Activated naive CD4-positive, alpha-beta T cell treated with anti-CD3 and anti-CD28 coated beads, Interleukin-2, amount 50 U/mL, for 24 hours (primary cell): ENCODE measurements around the gene LTA.
"Not testable (repeated sequence)": the region's sequence is repeated elsewhere in the genome, so short reads cannot be mapped to it uniquely, and the experiment has no call there.

Experiments
- H3K27ac Mint-ChIP-seq: one replicate; pipeline ENCODE4 v1.8.0; 2021; ENCODE audit warnings: mild to moderate bottlenecking, mixed read lengths
- H3K27me3 Mint-ChIP-seq: one replicate; pipeline ENCODE4 v1.8.0; 2021; ENCODE audit warnings: mixed read lengths
- H3K36me3 Mint-ChIP-seq: one replicate; pipeline ENCODE4 v1.8.0; 2021; ENCODE audit warnings: mixed read lengths
- H3K4me1 Mint-ChIP-seq: one replicate; pipeline ENCODE4 v1.8.0; 2021; ENCODE audit warnings: mixed read lengths
- H3K4me3 Mint-ChIP-seq: one replicate; pipeline ENCODE4 v1.8.0; 2021; ENCODE audit warnings: mild to moderate bottlenecking, mixed read lengths
- H3K9me3 Mint-ChIP-seq: one replicate; pipeline ENCODE4 v1.8.0; 2021; ENCODE audit warnings: mixed read lengths

Gene LTA

GRCh38 chr6:31535538-31536324 is 36.4 kb upstream of the LTA start:
- peaks cover 63% of the 10 kb centered on the region for H3K4me1 Mint-ChIP-seq
- H3K36me3 Mint-ChIP-seq = peaks cover 44% of the 10 kb centered on the region
- no peaks in the 10 kb centered on the region for H3K9me3 Mint-ChIP-seq
- no peaks in the 10 kb centered on the region for H3K27me3 Mint-ChIP-seq
- peak overlapping the region; percentile 76 for H3K27ac Mint-ChIP-seq
- peak overlapping the region; percentile 24 for H3K4me3 Mint-ChIP-seq

DNA sequence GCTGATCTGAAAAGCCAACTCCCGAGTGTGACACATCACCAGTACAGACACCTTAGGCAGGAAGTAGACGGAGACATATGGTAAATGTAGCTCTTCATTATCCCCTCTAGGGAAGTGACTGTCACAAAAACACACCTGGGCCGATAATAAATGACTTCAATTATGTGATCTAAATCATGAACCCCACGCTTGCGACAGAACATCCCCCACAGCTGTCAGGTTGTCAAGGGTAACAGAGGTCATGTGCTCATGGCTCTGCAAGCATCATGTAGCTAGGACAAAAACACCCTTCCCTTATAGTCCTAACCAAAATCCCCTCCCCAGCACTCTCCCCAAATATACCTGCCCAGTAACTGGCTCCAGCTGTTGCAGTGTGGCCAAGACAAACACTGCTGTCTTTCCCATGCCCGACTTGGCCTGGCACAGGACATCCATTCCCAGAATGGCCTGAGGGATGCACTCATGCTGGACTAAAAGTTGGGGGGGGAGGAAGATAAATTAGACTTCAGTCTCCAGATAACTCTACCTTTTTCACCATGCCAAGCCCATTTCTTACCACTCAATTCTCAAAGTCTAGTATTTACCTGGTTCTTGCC is 33.2 kb upstream of the LTA start:
- H3K36me3 Mint-ChIP-seq = peaks cover 43% of the 10 kb centered on the region

DNA sequence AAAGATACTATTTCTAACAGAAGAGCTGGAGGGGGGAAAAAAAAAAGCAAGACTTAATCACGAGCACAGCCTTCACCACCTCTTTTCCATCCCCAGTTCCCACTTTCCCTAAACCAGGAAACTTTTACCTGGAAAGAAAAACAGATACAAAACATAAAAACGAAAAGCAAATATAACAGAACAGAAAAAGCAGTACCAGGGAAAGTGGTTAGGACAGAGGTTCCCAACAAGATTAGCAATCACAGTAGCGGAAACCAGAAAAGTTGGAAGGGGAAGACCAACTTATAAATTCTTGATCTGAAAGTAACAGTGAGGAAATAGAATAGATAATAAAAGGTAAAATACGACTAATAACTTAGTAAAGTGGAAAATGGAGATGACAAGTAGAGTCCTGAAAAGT is 31.4 kb upstream of the LTA start:
- Mint-ChIP-seq H3K36me3 (peaks cover 38% of the 10 kb centered on the region), H3K4me1 (peaks cover 48% of the 10 kb centered on the region), H3K27ac (peak overlapping the region; percentile 99), H3K27me3 (no peaks in the 10 kb centered on the region), H3K9me3 (no peaks in the 10 kb centered on the region), H3K4me3 (peak overlapping the region; percentile 98)

More for the DNA sequence above, 33.2 kb upstream of the LTA start:
- Mint-ChIP-seq H3K9me3 (no peaks in the 10 kb centered on the region), H3K27ac (peak overlapping the region; percentile 94), H3K4me3 (peak overlapping the region; percentile 98), H3K27me3 (no peaks in the 10 kb centered on the region), H3K4me1 (peaks cover 56% of the 10 kb centered on the region)

DNA sequence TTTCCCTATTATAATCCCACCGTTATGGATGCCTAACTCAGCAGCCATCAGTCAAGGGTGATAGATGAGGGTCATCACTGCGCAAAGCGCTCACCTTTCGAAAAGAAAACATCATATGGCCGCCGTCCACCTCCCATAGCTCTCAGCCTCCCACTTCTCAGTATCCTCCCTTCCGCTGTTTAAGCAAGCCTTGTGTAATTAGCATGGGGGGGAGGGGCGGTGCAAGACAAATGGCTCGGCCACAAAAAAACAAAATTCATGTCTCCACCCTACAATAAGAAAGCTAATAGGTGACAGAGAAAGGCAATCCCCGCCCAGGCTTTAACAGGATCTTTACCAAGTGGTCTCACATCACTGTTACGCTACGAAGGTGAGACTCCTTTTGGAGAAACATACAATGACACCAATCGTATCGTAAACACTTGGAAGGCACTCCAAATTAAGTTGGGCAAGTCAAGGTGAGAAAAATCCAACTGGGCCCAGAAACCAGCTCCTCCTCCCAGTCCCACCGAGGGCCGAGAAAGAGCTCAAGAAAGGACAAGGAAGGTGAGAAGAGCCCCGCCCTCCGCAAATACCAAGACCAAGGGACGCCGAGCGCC is 30.9 kb upstream of the LTA start:
- peaks cover 33% of the 10 kb centered on the region for H3K36me3 Mint-ChIP-seq
- peaks cover 43% of the 10 kb centered on the region for H3K4me1 Mint-ChIP-seq
- peak overlapping the region; percentile 98 for H3K4me3 Mint-ChIP-seq
- H3K27ac Mint-ChIP-seq = peak overlapping the region; percentile 99
- H3K27me3 Mint-ChIP-seq = no peaks in the 10 kb centered on the region
- no peaks in the 10 kb centered on the region for H3K9me3 Mint-ChIP-seq

DNA sequence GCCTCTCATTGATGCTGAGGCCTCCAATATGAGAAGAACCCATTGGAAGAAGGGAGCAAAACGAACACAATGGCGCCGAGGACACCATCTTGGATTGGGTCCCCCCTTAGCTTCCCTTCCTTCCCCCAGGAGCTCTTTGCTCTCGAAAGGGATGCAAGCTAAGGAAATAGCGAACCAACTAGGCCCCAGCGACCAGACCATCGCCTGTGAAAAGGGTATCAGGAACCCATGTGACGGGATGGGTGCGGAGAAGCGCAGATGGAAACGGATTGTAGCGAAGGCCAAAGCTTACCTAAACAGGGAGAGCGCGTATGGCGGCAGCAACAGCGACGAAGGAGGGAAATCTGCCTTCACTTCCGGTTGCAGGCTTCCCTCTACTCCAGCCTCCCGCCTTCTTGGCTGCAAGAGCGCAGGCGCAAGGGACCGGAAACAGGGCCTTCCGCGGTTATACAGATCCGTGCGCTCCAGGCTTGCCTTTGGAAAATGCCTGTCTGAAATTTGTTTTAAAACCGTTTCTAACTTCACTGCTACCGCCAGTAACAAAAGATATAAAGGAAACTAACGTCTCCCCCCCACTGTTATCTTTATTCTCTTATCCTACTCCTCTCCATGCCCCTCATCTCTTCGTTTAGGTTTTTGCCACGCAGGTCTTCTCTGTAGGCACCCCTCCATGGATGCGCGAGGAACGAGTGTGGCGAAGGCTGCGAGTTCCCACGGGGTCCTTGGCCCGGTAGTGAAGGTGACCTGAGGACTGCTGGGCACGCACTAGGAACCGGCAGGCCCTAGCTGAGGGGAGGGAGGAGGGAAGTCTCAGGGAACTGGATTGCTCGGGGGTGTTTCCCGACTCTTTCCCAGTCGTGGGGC is 30.2 kb upstream of the LTA start, which contains the start of gene DDX39B:
DDX39B (minus strand) TSS at position 346 of the 864 bp plus-strand sequence. CDS start 1,471 bp downstream, outside the sequence.
- H3K9me3 Mint-ChIP-seq = no peaks in the 10 kb centered on the region
- H3K36me3 Mint-ChIP-seq = peaks cover 30% of the 10 kb centered on the region
- no peaks in the 10 kb centered on the region for H3K27me3 Mint-ChIP-seq
- H3K4me3 Mint-ChIP-seq = peak within 1 kb of the TSS; percentile 98
- H3K27ac Mint-ChIP-seq = peak within 1 kb of the TSS; percentile 99
- peaks cover 42% of the 10 kb centered on the region for H3K4me1 Mint-ChIP-seq

DNA sequence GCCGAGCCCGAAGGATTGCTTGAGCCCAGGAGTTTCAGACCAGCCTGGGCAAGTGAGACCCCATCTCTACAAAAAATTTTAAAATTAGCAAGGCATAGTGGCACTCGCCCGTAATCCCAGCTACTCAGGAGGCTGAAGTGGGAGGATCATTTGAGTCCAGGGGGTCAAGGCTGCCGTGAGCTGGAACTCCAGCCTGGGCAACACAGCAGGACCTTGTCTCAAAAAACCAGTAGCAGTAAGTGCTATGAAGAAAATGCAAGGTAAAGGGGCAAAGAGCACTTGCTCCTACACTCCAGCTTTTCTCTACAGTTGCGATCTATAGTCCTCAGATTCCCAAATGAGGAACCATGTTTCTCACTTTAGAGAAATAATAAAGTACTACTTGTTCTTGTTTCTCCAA is 28.4 kb upstream of the LTA start:
- Mint-ChIP-seq H3K27ac (no peak overlapping the region), H3K27me3 (no peaks in the 10 kb centered on the region), H3K4me1 (peaks cover 38% of the 10 kb centered on the region), H3K4me3 (no peak overlapping the region), H3K36me3 (peaks cover 26% of the 10 kb centered on the region), H3K9me3 (no peaks in the 10 kb centered on the region)

DNA sequence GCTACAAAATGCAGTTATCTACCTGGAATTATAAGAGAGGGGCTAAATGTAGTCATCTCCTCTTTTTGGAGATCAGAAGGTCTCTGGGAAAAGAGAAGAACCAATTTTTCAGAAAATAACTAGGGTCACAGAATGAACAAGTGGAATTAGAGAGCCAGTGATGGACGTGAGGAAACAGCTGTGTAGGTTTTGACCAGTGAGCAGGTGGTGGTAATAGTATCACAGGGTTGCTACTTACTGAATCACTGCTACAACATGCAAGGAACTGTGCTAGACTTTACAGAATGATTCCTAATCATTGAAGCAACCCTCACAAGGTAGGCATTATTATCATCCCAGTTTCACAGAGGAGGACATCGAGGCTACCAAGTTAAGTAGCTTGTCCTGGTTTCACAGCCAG is 27.4 kb upstream of the LTA start:
- Mint-ChIP-seq H3K27me3 (no peaks in the 10 kb centered on the region), H3K4me3 (no peak overlapping the region), H3K36me3 (peaks cover 16% of the 10 kb centered on the region), H3K9me3 (no peaks in the 10 kb centered on the region), H3K4me1 (peaks cover 34% of the 10 kb centered on the region), H3K27ac (no peak overlapping the region)

DNA sequence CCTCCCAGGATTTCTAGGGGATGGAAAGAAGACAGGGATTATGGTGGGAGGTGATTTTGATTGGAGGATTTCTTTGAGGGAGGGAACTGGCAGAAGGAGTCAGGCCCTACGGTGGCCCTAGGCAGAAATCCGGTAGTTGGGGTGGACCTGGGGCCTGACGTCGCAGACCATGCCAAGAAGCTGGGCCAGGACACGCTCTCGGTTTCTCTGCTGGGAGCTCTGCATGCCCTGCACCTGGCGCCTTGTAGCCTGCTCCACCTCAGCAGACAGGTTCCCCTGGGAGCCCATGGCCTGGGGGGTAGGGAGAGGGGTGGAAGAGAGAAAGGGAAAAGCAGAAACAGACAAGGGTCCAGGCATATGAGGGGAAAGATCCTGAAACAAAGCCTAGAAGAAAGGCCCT is 26.8 kb upstream of the LTA start:
- Mint-ChIP-seq H3K4me3 (peak overlapping the region; percentile 27), H3K36me3 (peaks cover 11% of the 10 kb centered on the region), H3K4me1 (peaks cover 28% of the 10 kb centered on the region), H3K27ac (no peak overlapping the region), H3K27me3 (no peaks in the 10 kb centered on the region), H3K9me3 (no peaks in the 10 kb centered on the region)

DNA sequence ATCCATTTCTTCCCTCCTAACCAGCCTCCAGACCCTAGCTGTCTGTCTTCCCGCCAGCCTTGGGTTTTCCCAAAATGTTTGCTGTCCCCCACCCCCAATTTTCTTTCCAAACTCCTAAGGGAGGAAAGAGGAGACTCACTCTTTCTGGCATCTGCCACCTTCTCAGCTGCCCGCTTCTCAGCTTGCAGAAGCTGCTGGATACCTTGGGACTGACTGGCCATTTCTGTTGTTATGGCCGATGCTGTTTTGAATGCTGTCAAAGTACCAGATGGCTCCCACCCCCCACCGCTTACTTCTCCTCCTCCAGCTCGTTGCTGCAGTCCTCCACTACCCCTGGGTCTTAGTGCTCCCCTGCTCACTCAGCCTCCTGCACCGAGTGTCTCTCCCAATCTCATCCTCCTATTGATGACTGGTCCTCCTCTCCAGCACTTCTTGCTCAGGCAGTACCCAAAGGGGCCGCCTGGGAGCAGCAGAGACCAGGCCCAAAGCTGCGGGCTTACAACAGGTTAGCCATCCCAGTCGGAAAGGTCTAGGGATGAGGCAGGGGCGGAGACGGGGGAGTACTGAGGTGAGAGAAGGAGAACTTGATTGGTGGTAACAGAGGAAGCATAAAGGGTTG is 25.6 kb upstream of the LTA start, which contains the start of gene ATP6V1G2:
ATP6V1G2 (minus strand) TSS at position 270 of the 619 bp plus-strand sequence; CDS start at position 221, 49 bp downstream.
- Mint-ChIP-seq H3K4me1 (peaks cover 31% of the 10 kb centered on the region), H3K4me3 (peak within 1 kb of the TSS; percentile 89), H3K27me3 (no peaks in the 10 kb centered on the region), H3K36me3 (peaks cover under 1% of the 10 kb centered on the region), H3K9me3 (no peaks in the 10 kb centered on the region), H3K27ac (peak within 1 kb of the TSS; percentile 65)

DNA sequence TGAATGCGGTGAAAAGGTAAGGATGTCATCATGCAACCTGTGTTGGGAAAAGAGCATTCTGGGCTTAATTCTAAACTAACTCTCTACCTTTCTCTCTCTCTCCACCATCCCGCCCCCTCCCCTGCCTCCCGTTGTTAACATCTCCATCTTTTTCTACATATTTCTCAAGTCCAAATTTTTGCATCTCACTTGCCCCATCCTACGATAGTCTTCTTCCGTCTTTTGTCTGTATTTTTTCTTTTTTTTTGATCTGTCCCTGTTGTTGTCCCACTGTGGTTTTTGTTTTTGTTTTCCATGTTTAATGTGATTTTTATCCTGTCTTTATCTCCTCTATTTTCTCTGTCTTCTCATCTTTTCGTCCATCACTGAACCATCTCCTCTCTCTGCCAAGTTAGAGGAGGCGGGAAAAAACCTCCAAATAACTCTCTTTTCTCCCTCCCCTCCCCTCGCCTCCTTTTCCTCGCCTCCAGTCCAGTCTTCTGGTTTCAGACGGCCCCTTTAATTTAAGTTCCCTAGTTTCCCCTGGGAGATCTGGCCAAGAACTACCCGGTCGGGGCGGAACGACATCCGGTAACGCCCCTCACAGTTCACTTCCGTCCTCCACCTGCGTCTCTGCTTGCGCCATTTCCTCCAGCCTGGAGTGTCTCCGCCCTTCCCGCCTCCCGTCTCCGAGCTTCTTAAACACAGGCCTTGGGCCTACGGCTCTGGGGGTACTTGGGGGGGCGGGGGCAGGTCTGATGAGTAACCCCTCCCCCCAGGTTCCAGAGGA is 24.9 kb upstream of the LTA start, which contains the start of gene NFKBIL1:
NFKBIL1 (plus strand) TSS at position 651 of the 769 bp plus-strand sequence; CDS start at position 738, 87 bp downstream.
- Mint-ChIP-seq H3K27me3 (no peaks in the 10 kb centered on the region), H3K36me3 (no peaks in the 10 kb centered on the region), H3K4me3 (peak within 1 kb of the TSS; percentile 89), H3K27ac (peak within 1 kb of the TSS; percentile 77), H3K4me1 (peaks cover 33% of the 10 kb centered on the region), H3K9me3 (no peaks in the 10 kb centered on the region)

GRCh38 chr6:31547727-31548543 is 24.2 kb upstream of the LTA start:
- Mint-ChIP-seq H3K27me3 (no peaks in the 10 kb centered on the region), H3K9me3 (no peaks in the 10 kb centered on the region), H3K4me1 (peaks cover 30% of the 10 kb centered on the region), H3K4me3 (peak overlapping the region; percentile 89), H3K36me3 (no peaks in the 10 kb centered on the region), H3K27ac (peak overlapping the region; percentile 77)

DNA sequence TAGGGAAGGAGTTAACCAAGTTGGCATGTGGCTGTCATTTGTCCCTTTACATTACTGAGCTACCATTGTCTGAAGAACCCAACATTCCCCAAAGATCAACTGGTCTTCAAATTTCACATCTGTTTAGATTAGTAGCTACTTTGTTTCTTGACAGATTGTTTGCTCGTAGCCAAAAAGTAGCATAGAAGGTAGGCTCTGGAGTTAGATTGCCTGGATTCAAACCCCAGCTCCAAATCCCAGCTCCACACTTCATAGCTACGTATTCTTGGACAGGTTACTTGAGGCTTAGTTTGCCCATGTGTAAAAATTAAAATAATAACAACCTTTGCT is 23.6 kb upstream of the LTA start:
- no peaks in the 10 kb centered on the region for H3K9me3 Mint-ChIP-seq
- no peaks in the 10 kb centered on the region for H3K36me3 Mint-ChIP-seq
- peak overlapping the region; percentile 66 for H3K27ac Mint-ChIP-seq
- H3K4me3 Mint-ChIP-seq = peak overlapping the region; percentile 89
- H3K4me1 Mint-ChIP-seq = peaks cover 26% of the 10 kb centered on the region
- H3K27me3 Mint-ChIP-seq = no peaks in the 10 kb centered on the region

GRCh38 chr6:31551371-31551770 is 20.7 kb upstream of the LTA start:
- Mint-ChIP-seq H3K4me3 (peak overlapping the region; percentile 51), H3K4me1 (peaks cover 37% of the 10 kb centered on the region), H3K27ac (peak overlapping the region; percentile 59)
- H3K9me3 Mint-ChIP-seq, H3K27me3 Mint-ChIP-seq, H3K36me3 Mint-ChIP-seq: not testable (repeated sequence)
